ENCODE data around the gene BRAT1.

Gene BRAT1

DNA sequence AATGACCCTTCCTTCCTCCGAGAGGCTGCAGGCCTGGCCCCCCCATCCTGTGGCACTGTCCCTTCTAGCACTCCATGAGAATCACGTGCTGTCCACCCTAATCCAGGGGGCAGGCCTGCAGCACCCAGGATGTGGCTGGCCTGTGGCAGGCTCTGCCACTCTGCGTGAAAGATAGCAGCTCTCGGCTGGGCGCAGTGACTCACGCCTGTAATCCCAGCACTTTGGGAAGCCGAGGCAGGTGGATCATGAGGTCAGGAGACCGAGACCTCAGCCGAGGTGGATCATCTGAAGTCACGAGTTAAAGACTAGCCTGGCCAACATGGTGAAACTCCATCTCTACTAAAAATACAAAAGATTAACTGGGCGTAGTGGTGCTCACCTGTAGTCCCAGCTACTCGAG lies 54.6 kb downstream of the BRAT1 start:
- DNase-seq (ENCODE audit: low read depth in 2 of 3, low spot score in 2 of 3): no peak

GRCh38 chr7:2499719-2500430 lies 55.4 kb downstream of the BRAT1 start:
- no peak for DNase-seq (ENCODE audit: low read depth in 2 of 3, low spot score in 2 of 3)

DNA sequence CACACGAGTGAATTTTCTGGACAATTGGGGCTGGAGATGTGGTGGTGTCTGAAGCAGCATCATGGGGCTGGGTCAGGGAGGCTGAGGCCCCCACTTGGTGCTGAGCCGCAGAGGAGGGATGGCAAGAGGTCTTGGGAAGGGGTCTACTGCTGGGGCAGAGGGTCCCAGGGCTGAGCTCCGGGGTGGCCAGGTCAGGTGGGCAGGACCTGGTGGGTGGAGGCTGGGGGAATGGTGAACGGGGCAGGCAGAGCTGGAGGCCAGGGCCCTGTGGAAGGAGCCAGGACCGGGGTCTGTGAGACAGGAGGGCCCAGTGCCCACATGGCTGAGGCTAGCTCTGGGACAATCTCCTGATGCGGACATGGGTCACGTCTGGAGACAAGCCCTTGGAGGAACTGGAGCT lies 56.1 kb downstream of the BRAT1 start:
- DNase-seq (ENCODE audit: low read depth in 2 of 3, low spot score in 2 of 3): no peak

DNA sequence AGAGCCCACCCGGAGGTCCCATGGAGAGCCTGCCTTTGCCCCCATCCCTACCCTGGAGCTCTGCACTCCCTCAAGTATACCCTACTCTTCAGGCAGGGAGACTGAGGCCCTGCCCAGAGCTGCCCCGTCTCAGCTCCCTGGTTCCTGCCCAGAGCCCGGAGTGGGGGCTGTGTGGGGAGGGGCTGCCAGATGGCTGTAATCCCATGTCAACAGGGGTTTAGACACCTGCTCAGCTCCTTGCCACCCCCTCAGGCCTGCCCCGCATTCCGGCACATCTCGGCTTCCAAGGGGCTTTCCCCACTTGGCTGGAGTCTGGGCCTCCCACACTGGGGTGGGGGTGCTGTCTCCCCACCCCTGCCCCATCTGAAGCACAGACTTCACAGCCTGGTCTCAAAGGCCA lies 56.6 kb downstream of the BRAT1 start:
- no peak for DNase-seq (ENCODE audit: low read depth in 2 of 3, low spot score in 2 of 3)

DNA sequence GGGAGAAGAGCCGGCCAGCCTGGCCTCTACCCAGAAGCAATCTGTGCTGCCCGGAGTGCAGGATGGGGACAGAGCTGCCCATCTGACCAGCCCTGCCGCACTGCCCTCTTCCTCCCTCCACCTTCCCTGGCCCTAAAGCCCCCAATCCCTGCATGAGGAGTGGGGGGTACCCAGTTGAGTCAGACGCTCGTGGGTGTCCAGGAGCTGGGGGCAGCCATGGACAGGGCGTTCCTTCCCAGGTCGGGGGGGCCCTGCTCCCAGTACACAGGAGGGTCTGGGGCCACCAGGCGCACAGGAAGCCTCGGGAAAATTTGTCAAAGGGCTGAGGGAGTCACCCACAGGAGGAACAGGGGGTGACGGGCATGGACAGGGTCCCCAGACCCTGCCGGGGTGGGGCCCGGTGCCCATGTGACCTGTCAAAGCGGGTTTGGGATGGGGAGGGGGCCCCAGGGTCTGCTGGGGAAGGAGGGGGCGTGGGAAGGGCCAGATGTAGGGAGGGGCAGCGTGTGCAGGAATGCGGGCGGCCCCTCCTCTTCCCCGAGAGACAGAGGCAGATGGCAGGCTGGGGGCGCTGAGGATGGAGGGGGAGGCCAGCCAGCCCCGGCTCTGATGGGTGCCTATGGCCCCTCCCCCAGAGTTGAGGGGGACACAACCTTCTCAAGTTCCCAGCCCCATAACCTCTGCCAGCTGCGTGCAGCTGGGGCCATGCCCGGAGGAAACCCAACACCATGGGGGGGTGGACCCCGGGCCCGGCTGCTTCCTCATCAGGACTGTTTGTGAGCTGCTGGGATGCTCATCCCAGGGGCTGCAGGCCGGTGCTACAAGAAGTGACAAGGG lies 57.6 kb downstream of the BRAT1 start:
- no peak for DNase-seq (ENCODE audit: low read depth in 2 of 3, low spot score in 2 of 3)

DNA sequence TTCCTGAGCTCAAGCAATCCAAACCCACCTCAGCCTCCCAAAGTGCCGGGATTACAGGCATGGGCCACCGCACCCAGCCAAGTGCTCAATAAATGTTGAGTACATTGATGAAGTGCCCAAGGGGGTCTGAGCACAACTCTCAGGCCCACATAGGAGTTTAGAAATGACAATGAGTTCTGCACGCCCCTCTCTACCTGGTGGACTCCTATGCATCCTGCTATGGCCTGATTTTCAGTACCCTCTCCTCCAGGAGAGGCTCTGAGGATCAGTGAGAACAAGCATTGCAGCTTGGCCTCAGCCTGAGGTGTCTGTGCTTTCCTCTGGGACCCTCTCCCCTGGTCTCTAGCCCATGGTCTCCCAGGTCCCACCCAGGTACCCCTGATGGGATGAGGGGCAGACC lies 58.3 kb downstream of the BRAT1 start:
- no peak for DNase-seq (ENCODE audit: low read depth in 2 of 3, low spot score in 2 of 3)

- DNase-seq (ENCODE audit: low read depth in 2 of 3, low spot score in 2 of 3): no peak
Observed at GRCh38 chr7:2496375-2496774, 58.9 kb downstream of the BRAT1 start.

DNA sequence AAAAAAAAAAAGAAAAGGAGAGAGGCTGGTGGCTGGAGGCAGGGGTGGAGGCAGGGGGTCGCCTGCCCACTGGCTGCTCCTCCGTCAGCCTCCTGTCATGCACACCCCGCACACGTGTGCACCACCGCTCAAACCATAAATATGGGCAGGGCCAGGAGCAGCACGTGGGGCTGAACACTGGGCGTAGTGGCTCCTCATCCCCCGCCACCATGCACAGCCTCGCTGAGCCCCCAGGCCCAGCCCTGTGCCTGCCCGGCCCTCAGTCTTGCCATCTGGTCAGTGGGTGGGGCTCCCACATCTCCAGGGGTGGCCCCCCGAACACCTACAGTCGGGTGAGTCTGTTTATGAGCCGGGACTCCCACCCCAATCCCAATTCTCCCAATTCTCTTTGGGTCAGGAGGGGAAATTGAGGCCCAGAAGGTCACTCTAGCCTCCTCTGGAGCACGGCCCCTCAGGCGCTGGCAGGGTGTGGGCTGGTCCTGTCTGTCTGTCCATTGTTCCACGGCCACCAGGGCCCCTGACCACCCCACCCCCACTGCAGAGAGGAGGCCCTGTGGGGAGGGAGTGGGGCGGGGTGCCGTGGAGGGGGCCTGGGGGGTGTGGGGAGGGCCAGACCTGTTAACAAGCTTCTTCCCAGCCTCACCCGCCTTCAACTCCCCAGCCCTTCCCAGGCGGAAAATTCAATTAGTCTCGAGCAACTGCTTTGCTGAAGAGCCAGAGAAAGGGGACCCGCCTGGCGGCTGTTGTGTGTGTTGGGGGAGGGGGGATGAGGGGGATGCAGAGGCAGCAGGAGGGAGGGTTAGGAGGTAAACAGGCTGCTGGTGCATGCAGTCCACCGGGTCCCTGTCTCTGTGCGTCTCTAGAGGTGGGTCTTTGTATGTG lies 59.7 kb downstream of the BRAT1 start:
- no peak for DNase-seq (ENCODE audit: low read depth in 2 of 3, low spot score in 2 of 3)

DNA sequence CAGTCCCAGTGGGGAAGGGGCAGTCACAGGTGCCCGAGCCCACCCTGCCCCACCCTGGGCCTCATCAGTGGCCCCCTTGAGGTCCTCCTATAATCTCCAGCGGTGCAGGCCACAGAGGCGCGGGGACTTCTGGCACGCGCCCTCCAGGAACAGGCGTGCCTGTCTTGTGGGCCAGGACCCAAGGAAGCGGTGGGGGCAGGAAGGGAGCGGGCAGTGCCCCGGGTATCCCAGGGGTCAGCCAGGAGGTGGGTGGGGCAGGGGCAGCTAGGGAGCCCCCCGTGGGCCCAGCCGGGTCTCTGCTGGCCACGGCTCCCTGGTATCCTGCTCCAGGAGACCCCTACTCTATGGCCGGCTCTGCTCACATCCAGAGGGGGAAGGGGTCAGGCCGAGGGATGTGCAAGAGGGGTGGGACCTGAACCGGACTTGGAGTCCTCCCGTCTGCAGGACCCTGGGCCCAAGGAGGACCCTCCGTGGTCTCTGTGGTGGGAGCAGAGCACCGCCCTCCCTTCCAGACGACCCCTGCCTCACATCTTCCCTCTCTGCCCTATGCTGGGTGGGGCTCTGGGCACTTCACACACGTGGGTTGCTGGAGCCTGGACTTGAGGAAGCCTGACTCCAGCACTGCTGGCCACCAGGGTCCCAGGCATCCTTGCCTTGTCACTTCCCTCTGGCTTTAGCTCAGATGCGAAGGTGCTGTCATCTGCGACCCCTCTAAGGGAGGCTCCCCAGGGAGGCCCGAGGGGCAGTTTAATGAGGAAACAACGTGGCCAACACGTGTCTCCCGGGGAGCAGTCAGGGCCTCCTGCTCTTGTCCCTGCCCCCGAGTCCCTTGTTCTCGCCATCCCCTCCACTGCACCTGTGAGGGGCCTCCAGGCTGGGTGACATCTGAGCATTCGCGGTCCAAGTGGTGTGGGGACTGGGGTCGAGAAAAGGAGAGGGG lies 60.9 kb downstream of the BRAT1 start:
- no peak for DNase-seq (ENCODE audit: low read depth in 2 of 3, low spot score in 2 of 3)

- no peak for DNase-seq (ENCODE audit: low read depth in 2 of 3, low spot score in 2 of 3)
Observed at GRCh38 chr7:2493205-2494164, 61.8 kb downstream of the BRAT1 start.

DNA sequence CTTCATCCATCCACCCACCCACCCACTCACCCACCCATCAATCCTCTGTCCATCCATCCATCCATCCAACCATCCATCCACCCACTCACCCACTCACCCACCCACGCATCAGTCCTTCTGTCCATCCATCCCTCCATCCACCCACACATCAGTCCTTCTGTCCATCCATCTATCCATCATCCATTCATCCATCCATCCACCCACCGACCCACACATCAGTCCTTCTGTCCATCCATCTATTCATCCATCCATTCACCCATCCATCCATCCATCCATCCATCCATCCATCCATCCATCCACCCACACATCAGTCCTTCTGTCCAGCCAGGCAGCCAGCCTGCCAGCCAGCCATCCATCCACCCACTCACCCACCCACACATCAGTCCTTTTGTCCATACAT lies 63.3 kb downstream of the BRAT1 start:
- DNase-seq (ENCODE audit: low read depth in 2 of 3, low spot score in 2 of 3): no peak

- no peak for DNase-seq (ENCODE audit: low read depth in 2 of 3, low spot score in 2 of 3)
Observed at GRCh38 chr7:2490181-2490651, 65.1 kb downstream of the BRAT1 start.

GRCh38 chr7:2488681-2489080 lies 66.6 kb downstream of the BRAT1 start:
- DNase-seq (ENCODE audit: low read depth in 2 of 3, low spot score in 2 of 3): no peak

DNA sequence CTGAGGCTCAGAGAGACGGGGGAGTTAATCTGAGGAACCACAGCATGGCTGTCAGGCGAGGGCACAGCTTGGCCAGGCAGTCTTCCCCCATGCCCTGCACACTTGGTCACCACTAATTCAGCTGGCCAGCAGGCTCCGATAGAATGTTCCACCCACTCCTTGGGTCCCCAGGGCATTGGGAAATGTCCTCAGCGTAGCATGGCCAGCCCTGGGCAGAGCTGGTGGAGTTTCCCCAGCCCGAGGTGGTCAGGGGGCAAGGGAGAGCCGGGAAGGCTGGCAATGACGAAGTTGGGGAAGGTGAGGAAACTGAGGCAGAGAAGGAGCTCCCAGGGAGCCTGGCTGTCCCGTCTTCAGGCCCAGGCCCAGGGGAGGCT lies 67.1 kb downstream of the BRAT1 start:
- no peak for DNase-seq (ENCODE audit: low read depth in 2 of 3, low spot score in 2 of 3)
